ENCODE data around the gene SLC2A13. TPM values are rescaled to one million over a fixed set of nuclear protein-coding genes. Genes with fewer than 3 reads are reported as not detected.
"Not testable (repeated sequence)": the region's sequence is repeated elsewhere in the genome, so short reads cannot be mapped to it uniquely, and the experiment has no call there.

The SLC2A13 gene
- total and polyA plus RNA-seq, 8 donors, result 2.7 to 10.7 (median 6.8) TPM

DNA sequence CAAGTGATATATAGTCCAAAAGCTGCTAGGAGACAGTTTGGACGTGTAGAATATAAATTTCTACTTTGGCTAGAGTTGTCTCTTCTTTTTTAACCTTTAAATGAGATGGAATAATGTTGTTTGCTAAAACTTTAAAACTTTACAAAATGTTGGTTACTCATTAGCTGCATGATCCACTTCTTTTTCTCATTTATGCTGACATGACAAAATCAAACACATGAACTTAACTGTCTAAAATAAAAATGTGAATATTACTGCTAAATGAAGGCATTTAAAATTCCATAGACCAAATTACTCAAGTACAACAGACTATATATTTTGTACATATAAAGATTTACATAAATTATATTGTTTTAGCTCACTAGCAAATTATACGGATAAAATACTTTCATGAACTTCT is 350.4 kb downstream of the SLC2A13 start:
- DNase-seq (no peak), FAIRE-seq (no peak), ATAC-seq (no peak)
- Histone ChIP-seq H3K27me3 (no peaks in the 10 kb centered on the region), H3K9me3 (no peaks in the 10 kb centered on the region), H3K36me3 (no peaks in the 10 kb centered on the region), H3K4me1 (no peaks in the 10 kb centered on the region), H3K27ac (no peak overlapping the region), H3K4me3 (no peak overlapping the region)
- intact Hi-C loops (cut with DNase I), result no loop called here
- 85 to 94% methylated on average over 2 of the region's 2 CpGs for WGBS, 2 donors
- TF ChIP-seq, protein P1, sequence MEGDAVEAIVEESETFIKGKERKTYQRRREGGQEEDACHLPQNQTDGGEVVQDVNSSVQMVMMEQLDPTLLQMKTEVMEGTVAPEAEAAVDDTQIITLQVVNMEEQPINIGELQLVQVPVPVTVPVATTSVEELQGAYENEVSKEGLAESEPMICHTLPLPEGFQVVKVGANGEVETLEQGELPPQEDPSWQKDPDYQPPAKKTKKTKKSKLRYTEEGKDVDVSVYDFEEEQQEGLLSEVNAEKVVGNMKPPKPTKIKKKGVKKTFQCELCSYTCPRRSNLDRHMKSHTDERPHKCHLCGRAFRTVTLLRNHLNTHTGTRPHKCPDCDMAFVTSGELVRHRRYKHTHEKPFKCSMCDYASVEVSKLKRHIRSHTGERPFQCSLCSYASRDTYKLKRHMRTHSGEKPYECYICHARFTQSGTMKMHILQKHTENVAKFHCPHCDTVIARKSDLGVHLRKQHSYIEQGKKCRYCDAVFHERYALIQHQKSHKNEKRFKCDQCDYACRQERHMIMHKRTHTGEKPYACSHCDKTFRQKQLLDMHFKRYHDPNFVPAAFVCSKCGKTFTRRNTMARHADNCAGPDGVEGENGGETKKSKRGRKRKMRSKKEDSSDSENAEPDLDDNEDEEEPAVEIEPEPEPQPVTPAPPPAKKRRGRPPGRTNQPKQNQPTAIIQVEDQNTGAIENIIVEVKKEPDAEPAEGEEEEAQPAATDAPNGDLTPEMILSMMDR (IDR thresholded peaks at IDR 0.05), result no peak

DNA sequence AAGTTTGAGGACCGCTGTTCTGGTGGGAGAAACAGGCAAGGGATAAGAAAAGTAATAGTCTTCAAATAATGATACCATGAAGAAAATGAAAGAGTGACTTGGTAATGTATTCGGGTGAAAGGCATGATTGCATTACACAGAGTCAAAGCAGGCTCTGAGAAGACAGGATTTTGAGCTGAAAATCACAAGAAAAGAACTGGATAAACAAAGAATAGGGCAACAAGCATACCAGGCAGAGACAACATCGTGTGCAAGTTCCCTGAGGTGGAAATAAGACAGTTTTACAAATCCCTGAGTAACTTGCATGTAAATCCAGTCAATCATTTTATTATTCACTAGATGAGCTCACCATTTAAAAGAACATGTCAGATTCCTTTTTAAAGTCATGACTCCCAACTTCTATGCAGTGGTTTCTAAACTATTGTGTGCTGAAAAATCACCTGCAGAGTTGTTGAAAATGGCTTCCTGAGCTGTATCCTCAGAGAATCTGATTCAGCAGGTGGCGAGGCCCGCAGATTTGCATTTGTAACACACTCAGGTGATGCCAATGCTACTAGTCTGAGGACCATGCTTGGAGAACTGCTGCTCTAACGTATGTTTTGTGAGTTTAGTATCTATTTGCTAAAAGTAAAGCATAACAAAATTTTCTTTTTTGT is 353.3 kb downstream of the SLC2A13 start:
- intact Hi-C loops (cut with DNase I), result no loop called here
- WGBS, 2 donors, result 84 to 89% methylated on average over 6 of the region's 6 CpGs

DNA sequence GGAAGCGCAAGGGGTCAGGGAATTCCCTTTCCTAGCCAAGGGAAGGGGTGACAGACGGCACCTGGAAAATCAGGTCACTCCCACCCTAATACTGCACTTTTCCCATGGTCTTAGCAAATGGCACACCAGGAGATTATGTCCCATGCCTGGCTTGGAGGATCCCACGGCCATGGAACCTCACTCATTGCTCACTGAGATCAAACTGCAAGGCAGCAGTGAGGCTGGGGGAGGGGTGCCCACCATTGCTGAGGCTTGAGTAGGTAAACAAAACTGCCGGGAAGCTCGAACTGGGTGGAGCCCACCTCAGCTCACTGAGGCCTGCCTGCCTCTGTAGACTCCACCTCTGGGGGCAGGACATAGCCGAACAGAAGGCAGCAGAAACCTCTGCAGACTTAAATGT is 359.7 kb downstream of the SLC2A13 start:
- WGBS, 2 donors, result 78 to 82% methylated on average over 6 of the region's 6 CpGs
- FAIRE-seq; H3K27ac ChIP-seq; ATAC-seq; H3K27me3 ChIP-seq; intact Hi-C loops (cut with DNase I); H3K36me3 ChIP-seq; H3K4me1 ChIP-seq; H3K4me3 ChIP-seq; H3K9me3 ChIP-seq: not testable (repeated sequence)
- peak in 1 of 6 donors; percentile 17 for DNase-seq

More for the DNA sequence above, 353.3 kb downstream of the SLC2A13 start:
- H3K4me3 ChIP-seq, result no peak overlapping the region
- no peaks in the 10 kb centered on the region for H3K9me3 ChIP-seq
- no peaks in the 10 kb centered on the region for H3K27me3 ChIP-seq
- H3K27ac ChIP-seq, result no peak overlapping the region
- no peaks in the 10 kb centered on the region for H3K36me3 ChIP-seq
- TF ChIP-seq, protein P1 (IDR thresholded peaks at IDR 0.05), result no peak
- no peak for DNase-seq
- no peak for ATAC-seq
- no peaks in the 10 kb centered on the region for H3K4me1 ChIP-seq
- FAIRE-seq, result no peak

DNA sequence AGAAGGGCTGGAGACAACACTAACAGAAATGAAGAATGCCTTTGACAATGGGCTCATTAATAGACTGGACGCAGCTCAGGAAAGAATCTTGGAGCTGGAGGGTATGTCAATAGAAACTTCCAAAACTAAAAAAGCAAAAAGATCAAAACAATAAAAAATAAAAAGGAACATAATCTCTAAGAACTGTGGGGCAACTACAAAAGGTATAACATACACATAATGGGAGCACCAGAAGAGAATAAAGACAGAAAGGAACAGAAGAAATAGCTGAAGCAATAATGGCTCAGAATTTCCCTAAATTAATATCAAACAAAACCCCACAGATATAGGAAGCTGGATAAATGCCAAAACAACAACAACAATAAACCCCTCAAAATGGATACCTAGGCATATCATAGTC is 362.2 kb downstream of the SLC2A13 start:
- no peak for ATAC-seq
- no peak for FAIRE-seq
- no peaks in the 10 kb centered on the region for H3K4me1 ChIP-seq
- H3K4me3 ChIP-seq, result no peak overlapping the region
- 94 to 98% methylated on average over 1 of the region's 1 CpG for WGBS, 2 donors
- TF ChIP-seq, protein P1 (IDR thresholded peaks at IDR 0.05), result no peak
- no peaks in the 10 kb centered on the region for H3K9me3 ChIP-seq
- DNase-seq, result no peak
- H3K27ac ChIP-seq, result no peak overlapping the region
- H3K27me3 ChIP-seq, result no peaks in the 10 kb centered on the region
- intact Hi-C loops (cut with DNase I), result no loop called here
- H3K36me3 ChIP-seq, result no peaks in the 10 kb centered on the region

DNA sequence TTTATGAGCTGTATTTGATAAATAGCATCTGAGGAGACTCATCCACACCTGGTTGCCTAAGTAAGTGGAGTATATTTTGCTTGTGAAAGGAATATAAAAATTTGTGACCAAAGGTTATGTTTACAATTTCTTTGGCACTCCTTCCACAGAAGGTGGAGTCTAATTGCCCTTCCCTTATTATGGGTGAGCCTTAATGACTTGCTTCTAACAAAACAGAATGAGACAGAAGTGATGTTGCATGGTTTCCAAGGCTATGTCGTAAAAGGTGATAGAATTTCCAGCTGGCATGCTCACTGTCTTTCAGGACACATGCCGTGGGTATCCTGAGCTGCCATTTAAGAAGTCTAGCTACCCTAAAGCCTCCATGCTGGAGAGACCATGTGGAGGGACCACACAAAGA is 369.5 kb downstream of the SLC2A13 start:
- FAIRE-seq, result peak; percentile 60
- no peak for ATAC-seq
- H3K4me3 ChIP-seq, result no peak overlapping the region

More for the DNA sequence above, 369.5 kb downstream of the SLC2A13 start:
- H3K4me1 ChIP-seq, result no peaks in the 10 kb centered on the region
- no peak for DNase-seq
- no peaks in the 10 kb centered on the region for H3K36me3 ChIP-seq
- TF ChIP-seq, protein P1 (IDR thresholded peaks at IDR 0.05), result no peak
- H3K9me3 ChIP-seq, result no peaks in the 10 kb centered on the region
- WGBS, 2 donors, result 87 to 91% methylated on average over 2 of the region's 2 CpGs
- H3K27me3 ChIP-seq, result no peaks in the 10 kb centered on the region
- H3K27ac ChIP-seq, result no peak overlapping the region
- intact Hi-C loops (cut with DNase I), result no loop called here

Data from pancreas (tissue), 10 donors.